ENCODE measurements around the gene KLHL29. TPM values are rescaled to one million over a fixed set of nuclear protein-coding genes. Genes with fewer than 3 reads are reported as not detected.

The KLHL29 gene
- total RNA-seq, 1 experiment from 2014 or later = 2.4 TPM

GRCh38 chr2:23457990-23458682 is 73.2 kb downstream of the KLHL29 start:
- H3K14ac ChIP-seq (ENCODE audit: insufficient read depth, low read length) = no peak overlapping the region
- peaks cover 3% of the 10 kb centered on the region for H3K23me2 ChIP-seq (ENCODE audit: insufficient read length, low read depth, low read length, poor library complexity, severe bottlenecking)
- no peak overlapping the region for H2BK20ac ChIP-seq (ENCODE audit: low read depth, low read length, poor library complexity, severe bottlenecking)
- no peak overlapping the region for H2BK15ac ChIP-seq (ENCODE audit: low read depth, low read length)
- no peak overlapping the region for H3K4me2 ChIP-seq (ENCODE audit: insufficient read depth, insufficient read length, low read length)
- H4K5ac ChIP-seq (ENCODE audit: insufficient read length, low read depth, low read length) = no peak overlapping the region
- H4K8ac ChIP-seq (replicated peaks; ENCODE audit: insufficient read length, low read depth, low read length) = no peak overlapping the region
- no peaks in the 10 kb centered on the region for H3K27me3 ChIP-seq (ENCODE audit: insufficient read depth, low read length)
- no peak overlapping the region for H3K9ac ChIP-seq (ENCODE audit: extremely low read depth, insufficient read length, low read length)
- H3K56ac ChIP-seq (ENCODE audit: insufficient read length, low read depth, low read length) = no peak overlapping the region
- H3K23ac ChIP-seq (ENCODE audit: insufficient read length, low read depth, low read length) = no peak overlapping the region
- no peaks in the 10 kb centered on the region for H3K79me2 ChIP-seq (ENCODE audit: insufficient read depth, low read length)
- H3K27ac ChIP-seq (ENCODE audit: insufficient read length, low read depth, low read length) = no peak overlapping the region
- no peak overlapping the region for H2AK5ac ChIP-seq (ENCODE audit: insufficient read length, low read length)
- no peak for TF ChIP-seq CTCF (conservative IDR thresholded peaks at IDR 0.05)
- H3K9me3 ChIP-seq (ENCODE audit: control insufficient read depth, low read depth, low read length) = no peaks in the 10 kb centered on the region
- H4K91ac ChIP-seq (ENCODE audit: insufficient read length, low read depth, low read length) = no peak overlapping the region
- Mint-ChIP-seq H3K36me3 (ENCODE audit: insufficient read depth in 1 of 3, low read depth in 3 of 3) (no peaks in the 10 kb centered on the region), H3K9me3 (no peaks in the 10 kb centered on the region), H3K4me3 (no peak overlapping the region), H3K27ac (no peak overlapping the region; a peak in 1 of 7 replicates), H3K27me3 (ENCODE audit: low read depth) (no peaks in the 10 kb centered on the region; the same call in 1 of the 2 replicates), H3K4me1 (peaks cover 2 to 11% of the 10 kb centered on the region in 2 experiments)
- H4K20me1 ChIP-seq (ENCODE audit: control insufficient read depth, insufficient read depth, insufficient read length) = no peaks in the 10 kb centered on the region
- no peak overlapping the region for H3K4ac ChIP-seq (ENCODE audit: low read depth, low read length)
- H2BK12ac ChIP-seq (ENCODE audit: insufficient read length, low read depth, low read length) = no peak overlapping the region
- WGBS (ENCODE audit: extremely low coverage, insufficient read length, low lambda C conversion rate) = no CpG with 5 or more reads among the region's 13 CpGs
- DNase-seq = no peak
- no peak overlapping the region for H3K18ac ChIP-seq (ENCODE audit: insufficient read length, low read depth, low read length)
- no peak overlapping the region for H2BK5ac ChIP-seq (ENCODE audit: insufficient read length, low read length)
- H3T11ph ChIP-seq (ENCODE audit: low read length) = no peak overlapping the region
- H2BK120ac ChIP-seq (ENCODE audit: low read depth, low read length, poor library complexity, severe bottlenecking) = no peak overlapping the region
- no peaks in the 10 kb centered on the region for H3K79me1 ChIP-seq (ENCODE audit: insufficient read depth, low read depth, low read length, poor library complexity, severe bottlenecking)
- H2AFZ ChIP-seq (ENCODE audit: low read length) = no peak overlapping the region
- H3K4me1 ChIP-seq (ENCODE audit: insufficient read depth, low read length) = no peaks in the 10 kb centered on the region
